A375 (cell line): Measurements from ENCODE around the gene CCDC30. TPM values are rescaled to one million over a fixed set of nuclear protein-coding genes. Genes with fewer than 3 reads are reported as not detected.

Source experiments
- small RNA-seq: library from RNA; depleted of rRNA; stranded (forward); fragments of <200 nt; gene quantifications from one replicate; pipeline ENCODE3, GENCODE V24; 2014
- total RNA-seq: library from RNA; depleted of rRNA; stranded (reverse); fragments of >200 nt; shearing (Covaris generic); gene quantifications from 2 replicates; pipeline ENCODE4 v1.2.3, GENCODE V29; 2014; rRNA removed

CCDC30 gene
- total RNA-seq, result 0.82 and 1.1 TPM in 2 replicates

GRCh38 chr1:42462828-42463763, at the start of gene CCDC30:
CCDC30 (plus strand) TSS chr1:42463286; CDS start chr1:42480552, 17,266 bp downstream.

GRCh38 chr1:42456010-42456753, 6.9 kb upstream of the CCDC30 start, which contains the start of the genes PPCS and ZMYND12:
PPCS (plus strand) TSS chr1:42456543; CDS start chr1:42456566, 23 bp downstream.
ZMYND12 (minus strand) TSS chr1:42456022; CDS start chr1:42455997, 25 bp downstream.

GRCh38 chr1:42657981-42658876, 195.1 kb downstream of the CCDC30 start, which contains the start of gene PPIH:
PPIH (plus strand) TSS chr1:42658423; CDS start chr1:42658447, 24 bp downstream.

GRCh38 chr1:42681741-42682483, 218.8 kb downstream of the CCDC30 start, which contains the start of gene YBX1:
YBX1 (plus strand) TSS chr1:42682418; CDS start chr1:42682566, 148 bp downstream.

Small RNA genes within 50 kb of the gene (small RNA-seq; reads per million reads assigned to genes)
- gene RNU6-536P (not detected), gene TMSB4XP1 (not detected)

Other genes with a start within 250 kb of the CCDC30 start
- gene FOXJ3, start 128.1 kb upstream of the CCDC30 start, total RNA-seq, result 31.0 and 31.1 TPM in 2 replicates
- under 0.01 and 0.05 TPM in 2 replicates for gene RIMKLA, start 82.5 kb upstream of the CCDC30 start, total RNA-seq
- gene ZMYND12, start 7.3 kb upstream of the CCDC30 start, total RNA-seq, result 0.08 and 0.32 TPM in 2 replicates
- 49.1 and 52.9 TPM in 2 replicates for gene PPCS, start 6.7 kb upstream of the CCDC30 start, total RNA-seq
- 96.5 and 133 TPM in 2 replicates for gene PPIH, start 195.1 kb downstream of the CCDC30 start, total RNA-seq
- 1,513 and 1,641 TPM in 2 replicates for gene YBX1, start 219.1 kb downstream of the CCDC30 start, total RNA-seq